Measurements from ENCODE around the gene NMRK1.

The NMRK1 gene

DNA sequence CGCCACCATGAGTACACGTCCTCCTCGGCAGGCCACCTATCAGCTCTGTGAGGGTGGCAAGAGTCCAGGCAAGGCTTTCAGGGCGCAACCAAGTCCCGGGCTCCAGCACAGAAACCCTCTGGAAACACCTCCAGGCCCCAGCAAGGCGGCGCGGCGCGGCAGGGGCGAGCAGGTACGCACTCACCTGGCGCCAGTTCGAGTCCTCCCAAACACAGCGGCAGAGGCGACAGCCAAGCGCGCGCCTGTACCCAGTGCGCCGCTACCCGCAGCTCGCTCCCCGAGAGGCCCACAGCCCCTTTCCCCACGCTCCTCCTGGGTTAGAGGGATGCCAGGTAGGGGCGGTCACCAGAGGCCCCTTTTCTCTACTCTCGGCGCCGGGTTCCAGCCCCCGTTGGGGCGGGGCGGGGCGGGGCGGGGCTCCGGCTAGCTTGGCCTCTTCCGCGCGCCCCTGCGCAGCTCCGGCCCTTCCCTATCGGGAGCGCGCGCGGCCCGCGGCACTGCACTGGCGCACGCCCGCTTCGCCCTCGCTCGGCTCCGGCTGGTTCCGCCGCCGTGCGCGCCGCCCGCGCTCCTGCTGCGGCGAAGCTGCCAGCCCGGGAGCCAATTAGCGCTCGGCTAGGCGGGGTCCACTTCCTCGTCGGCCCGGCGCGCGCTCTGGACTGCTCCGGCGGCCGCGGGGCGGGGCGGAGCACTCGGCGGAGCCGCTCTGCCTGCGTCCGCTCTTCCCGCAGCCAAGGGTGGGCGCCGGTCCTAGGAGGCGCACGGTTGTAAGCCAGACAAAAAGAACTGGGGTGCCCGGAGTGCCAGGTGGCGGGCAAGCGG is at the start of gene NMRK1, which contains the start of gene OSTF1:
Gene NMRK1, minus strand, starts transcription at position 332 of the 822 bp plus-strand sequence. CDS start 5,040 bp downstream, outside the sequence.
Gene OSTF1, plus strand, starts transcription at position 691 of the 822 bp plus-strand sequence. CDS start 179 bp downstream, outside the sequence.
- no peak for FAIRE-seq

DNA sequence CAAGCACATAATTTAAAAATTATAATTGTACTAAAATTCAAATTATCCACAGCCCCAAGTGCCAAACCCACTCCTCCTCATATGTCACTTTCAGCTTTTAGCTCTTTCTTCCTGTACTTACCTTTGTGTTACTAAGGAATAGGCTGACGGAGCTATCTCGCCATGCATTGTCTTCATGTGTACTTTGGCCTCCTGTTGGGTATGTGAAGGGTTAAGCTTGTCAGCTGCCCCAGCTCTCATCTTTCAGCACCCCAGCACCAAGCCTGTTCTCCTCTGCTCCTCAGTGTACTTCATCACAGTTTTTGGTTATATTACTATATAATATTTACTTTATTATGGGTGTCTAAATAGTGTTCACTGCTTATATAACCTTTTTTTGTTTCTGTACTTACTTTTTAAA is 46.5 kb upstream of the NMRK1 start:
- no peak for FAIRE-seq

DNA sequence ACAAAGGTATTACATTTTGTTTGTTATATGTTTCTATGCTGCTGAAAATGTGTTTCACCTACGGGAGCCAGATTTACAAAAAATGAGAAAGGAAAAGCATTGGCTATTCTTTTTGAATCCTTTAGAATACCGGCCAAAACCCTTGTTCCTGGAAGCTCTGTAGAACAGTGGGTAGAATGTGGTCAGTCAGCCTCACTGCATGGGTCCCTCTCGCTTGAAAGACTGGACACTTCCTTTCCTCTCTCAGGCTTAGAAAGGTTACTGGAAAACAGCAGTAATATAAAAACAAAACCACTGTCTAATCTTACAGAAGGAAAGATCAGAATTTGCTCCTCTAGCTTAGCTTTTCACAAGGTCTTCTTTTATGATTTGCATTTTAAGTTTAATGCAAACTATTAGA is 45.4 kb upstream of the NMRK1 start:
- FAIRE-seq: no peak

DNA sequence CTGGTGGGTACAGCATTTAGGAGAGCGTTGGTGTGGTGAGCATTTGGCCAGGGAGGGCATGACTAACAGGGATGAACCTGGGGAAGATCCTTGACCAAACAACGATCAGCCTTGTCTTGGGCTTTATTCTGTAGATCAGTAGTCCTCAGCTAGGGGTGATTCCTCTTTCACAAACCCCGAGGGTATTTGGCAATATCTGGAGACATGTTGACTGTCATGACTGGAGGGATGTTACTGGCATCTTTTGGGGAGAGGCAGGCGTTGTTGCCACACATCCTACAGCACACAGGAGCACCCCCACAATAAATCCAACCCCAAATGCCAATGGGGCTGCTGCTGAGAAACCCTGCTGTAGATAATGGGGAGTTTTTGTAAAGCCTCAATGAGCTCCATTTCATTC is 44.3 kb upstream of the NMRK1 start:
- no peak for FAIRE-seq

DNA sequence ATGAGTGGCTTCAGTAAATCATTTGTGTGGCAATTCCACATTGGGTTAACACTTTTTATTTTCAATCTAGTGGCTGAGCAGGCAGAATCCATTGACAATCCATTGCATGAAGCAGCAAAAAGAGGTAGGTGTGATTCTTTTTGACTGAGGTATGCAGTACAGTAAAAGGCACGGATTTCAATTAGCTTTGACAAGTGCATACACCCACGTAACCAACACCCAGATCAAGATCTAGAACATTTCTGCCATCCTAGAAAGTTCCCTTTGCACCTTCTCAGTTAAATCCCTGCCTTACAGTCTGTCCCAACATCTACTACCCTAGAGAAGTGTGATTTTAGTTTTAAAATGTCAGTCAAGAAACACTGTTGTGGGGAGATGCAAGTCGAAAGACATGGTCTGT is 43.7 kb upstream of the NMRK1 start:
- no peak for FAIRE-seq

DNA sequence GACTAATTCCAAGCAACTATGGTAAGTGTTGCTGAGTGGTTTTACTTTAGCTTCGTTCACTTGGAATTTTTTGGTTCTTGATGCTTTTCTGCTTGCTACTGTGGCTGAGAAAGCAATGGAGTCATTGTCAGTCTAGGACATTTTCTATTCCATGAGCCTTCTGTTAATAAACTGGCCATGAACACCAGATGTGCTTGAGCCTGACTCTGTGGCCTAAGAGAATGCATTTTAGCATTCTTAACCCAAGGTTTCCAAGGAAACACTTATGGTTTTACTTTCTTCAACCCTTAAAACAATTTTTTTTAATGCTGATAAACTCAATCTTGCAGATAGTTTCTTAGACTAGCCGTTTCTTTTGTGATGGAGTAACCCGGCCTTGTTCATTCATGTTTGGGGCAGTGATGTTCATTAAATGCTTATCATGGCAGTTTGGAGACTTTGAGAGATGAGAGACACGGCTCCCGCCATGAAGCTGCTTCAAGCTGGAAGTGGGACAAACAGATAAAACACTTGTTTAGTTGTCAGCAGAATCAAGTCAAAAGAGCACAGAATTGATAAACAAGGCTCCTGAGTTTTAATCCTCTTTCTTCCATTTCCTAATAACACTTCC is 42.8 kb upstream of the NMRK1 start:
- FAIRE-seq: no peak

DNA sequence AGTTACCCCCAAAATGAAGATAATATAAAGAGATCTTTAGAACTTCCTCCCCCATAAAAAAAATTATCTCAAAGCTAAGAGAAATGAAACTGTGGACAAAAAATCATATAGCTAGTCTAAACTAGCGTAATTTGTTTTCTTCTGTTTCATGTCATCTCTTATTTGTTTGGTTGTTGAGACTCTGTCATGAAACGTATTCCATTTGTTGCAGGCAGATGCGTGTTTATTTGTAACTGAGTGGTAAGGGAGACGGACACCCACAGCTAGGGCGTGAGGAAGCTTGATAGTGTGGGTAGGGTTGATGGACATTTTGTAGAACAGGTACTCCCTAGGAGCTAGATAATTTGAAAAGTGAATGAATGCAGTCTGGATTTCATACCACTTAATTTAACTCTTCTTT is 42.2 kb upstream of the NMRK1 start:
- no peak for FAIRE-seq

DNA sequence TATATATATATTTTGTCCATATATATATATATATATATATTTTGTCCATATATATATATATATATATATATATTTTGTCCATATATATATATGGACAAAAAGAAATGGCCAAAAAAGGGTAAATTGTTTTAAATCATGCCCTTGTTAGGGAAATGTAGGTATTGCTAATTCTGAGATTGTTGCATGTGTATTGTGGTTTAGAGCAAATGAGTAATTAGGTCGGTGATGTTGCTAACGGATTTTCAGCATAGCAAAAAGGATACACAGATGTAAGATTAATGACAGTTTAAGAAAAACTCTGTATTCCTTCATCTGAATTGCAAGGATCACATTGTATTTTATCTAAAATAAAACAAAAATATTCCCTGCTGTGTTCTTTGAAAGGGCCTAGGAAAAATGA is 40.6 kb upstream of the NMRK1 start:
- FAIRE-seq: no peak

DNA sequence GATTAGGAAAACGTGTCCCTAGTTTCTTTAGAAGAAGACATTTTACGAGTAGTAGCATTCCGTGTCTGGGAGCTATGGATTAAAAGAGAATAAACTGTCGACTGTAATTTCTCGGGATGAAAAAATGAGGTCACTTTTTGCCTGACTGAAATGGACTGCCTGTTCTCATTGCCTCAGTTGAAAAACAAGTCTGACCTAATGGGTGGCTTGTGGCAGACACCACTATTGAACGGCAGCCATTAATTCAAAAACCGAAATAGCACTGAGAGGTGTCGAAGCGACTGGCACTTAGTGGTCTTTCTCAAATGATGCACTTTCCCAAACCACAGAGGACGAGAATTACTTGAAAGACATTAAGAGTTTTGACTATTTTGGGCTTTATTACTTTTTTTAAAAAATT is 35.7 kb upstream of the NMRK1 start:
- no peak for FAIRE-seq

DNA sequence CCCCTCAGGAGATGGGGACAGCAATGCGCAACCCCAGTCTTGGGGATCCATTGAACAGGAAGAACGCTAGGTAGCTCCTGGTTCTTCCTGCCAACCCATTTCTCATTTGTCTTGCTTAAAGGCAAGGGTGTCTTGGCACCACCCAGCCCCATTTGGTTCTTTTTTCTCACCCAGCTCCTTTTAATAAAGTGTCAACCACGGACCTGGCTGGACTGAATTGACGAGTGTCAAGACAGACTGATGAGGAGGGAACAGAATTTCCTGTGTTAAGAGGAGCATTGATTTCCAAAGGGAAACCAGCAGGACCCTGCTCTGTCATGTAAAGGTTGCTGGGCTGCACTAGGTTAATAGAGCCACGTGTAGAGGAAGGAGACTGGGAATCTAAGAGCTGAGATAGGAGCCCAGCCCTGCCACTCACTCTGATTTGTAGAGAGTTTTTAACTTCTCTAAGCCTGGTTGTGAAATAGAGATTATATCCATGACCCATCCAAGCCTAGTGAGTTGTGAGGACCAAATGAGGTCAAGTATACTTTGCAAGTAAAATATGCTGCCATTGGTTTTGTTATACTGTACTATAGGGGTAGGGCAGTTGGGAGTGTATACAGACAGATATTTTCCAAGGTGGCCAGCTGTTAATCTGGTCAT is 34.1 kb upstream of the NMRK1 start:
- FAIRE-seq: no peak

DNA sequence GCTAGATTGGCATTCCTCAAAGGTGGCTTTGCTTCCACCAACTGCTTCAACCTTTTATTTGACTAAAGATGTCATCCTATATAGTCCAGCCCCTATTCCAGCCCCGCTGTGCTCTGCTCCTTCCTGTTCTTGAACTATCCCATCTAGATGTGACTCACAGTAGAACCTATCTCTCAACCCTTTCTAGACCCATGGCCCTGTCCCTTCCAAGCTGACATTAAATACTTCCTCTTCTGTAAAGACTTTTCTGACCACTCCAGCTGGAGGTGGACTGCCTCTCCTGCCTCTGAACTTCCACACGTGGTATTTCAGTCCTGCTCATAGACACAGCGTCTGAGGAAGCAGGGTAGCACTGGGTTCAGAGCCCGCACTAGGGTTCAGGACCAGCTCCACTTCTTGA is 32.7 kb upstream of the NMRK1 start:
- no peak for FAIRE-seq

DNA sequence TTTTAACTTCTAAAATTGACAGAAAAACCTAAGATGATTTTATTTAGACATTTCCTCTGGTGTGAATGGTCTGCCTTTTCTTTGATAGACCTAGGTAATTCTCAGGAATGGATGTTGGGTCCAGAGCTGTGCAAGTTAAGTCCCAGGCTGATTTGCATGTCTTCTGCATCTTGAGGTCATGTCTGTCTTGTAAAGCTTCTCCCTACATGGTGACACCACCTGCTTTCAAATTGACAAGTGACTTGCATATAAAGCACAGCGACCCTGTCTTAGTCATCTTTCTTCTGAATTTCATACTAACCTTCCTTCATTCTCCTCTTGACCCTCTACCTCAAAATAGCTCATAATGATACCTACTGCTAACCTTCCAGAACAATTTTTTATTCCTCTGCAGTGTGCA is 29.6 kb upstream of the NMRK1 start:
- FAIRE-seq: no peak

DNA sequence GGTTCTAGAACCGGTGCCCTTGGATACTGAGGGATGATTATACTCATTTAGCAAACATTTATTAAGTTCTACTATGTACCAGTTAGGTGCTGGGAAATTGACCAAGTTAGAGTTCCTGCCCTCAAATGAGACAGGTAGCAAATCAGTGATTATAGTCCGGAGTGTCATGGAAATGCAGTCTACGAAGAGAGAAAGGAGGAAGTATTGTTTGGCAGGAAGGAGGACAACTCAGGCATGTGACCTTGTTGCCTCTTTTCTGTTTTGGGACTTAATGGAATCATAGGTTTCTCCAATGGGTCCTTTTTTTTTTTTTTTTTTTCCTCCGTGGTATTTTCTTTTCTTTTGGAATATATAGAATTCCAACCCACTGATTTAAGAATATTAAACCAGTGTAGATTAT is 28.4 kb upstream of the NMRK1 start:
- no peak for FAIRE-seq

DNA sequence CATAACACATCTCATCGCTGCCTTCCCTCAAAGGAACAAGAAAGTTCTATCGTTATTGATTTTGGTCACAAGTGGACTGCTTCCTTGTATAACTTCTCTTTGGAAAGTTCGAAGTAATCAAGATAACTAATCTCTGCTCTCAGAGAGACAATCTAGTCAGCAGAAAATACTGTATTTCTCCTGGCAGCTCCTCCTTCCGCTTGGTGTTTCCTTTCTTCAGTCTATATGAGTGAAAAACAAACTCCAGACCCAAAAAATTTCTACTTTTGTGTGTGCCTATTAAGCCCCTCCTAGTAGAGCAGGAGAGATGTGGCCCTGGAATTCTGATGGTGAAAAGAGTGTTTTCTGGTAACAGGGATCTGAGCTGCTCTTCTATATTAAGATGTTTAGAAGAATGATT is 24.8 kb upstream of the NMRK1 start:
- no peak for FAIRE-seq

DNA sequence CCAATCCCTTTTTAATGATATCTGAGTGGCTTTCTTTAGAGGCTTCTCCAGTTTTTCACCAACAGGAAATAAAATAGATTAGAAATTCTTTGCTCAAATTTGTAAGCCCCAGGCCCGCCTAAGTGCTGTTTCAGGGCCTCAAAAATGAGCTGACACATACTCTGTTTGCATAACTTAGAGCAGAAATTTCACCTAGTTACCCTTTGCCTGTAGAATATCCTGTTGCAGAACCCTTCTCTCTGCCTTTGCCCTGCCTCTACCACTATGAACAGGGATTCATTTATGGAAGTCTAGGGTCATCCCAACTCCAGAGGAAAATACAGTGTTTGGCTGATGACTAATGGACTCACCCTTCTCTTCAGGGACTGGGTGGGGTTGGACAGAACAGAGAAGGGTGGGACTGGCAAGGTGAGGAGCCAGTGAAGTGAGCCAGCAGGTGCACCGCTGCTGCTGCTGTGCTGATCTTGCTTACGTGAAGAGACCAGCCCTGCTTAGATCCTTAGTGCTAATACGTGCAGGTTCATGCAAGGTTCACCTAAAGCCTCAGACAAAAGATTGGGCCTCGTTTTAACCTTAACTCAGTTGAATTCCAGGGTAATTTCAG is 23.2 kb upstream of the NMRK1 start:
- no peak for FAIRE-seq

DNA sequence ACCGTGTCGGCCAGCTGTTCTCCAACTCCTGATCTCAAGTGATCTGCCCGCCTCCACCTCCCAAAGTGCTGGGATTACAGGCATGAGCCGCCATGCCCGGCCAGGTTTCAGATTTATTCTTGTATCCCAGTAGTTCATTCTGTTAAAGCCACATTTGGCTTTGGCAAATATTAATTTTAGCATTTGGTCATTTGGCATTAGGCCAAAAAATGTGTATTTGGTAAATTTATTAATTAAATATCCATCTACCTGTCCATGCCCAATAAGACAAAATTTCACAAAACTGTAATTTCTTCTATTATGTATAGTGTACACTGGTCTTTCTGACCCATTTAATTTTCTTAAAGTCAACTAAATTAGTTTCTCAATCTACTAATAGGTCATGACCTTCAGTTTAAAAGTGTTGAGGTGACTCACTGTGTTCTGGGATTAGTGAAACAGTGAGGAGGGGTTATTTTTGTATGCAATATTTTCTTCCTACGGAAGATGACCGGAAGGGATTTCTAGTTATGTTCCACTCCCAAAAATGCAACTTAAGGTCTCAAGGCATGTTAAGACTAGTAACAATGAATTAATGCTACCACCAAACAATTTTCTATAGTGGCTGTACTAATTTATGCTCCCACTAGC is 21.4 kb upstream of the NMRK1 start:
- FAIRE-seq: no peak

DNA sequence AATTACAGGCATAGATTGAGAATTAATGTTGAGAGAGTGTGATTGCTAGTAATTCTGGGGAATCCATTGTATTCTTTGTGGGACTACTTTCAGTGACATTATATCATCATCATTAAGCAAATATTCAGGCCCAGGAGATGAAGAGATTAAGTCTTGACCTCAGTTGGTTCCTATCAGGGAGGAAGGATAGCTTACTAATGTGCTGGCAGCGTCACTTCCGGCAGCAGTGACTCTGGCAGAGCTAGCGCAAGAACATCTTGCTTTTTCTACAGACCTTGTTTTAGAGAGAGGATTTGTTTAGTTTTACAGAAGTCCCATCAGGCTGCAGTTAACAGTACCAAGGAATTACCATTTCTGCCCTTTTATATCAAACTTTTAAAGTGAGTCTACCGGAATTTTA is 20.6 kb upstream of the NMRK1 start:
- no peak for FAIRE-seq

DNA sequence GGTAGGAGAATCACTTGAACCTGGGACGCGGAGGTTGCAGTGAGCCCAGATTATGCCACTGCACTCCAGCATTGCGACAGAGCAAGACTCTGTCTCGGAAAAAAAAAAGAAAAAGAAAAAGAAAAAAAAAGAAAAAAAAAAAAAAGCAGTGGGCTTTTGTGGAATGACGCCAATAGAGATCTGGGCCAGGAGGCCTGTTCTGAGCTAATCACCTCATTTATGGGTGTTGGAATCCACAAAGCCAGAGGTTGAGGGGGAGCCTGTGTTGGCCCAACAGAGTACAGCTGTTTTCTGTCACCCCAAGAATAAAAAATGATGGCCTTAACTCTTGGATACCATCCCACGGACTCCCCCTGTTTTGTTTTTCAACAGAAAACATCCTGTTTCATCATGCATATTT is 18.9 kb upstream of the NMRK1 start:
- no peak for FAIRE-seq

DNA sequence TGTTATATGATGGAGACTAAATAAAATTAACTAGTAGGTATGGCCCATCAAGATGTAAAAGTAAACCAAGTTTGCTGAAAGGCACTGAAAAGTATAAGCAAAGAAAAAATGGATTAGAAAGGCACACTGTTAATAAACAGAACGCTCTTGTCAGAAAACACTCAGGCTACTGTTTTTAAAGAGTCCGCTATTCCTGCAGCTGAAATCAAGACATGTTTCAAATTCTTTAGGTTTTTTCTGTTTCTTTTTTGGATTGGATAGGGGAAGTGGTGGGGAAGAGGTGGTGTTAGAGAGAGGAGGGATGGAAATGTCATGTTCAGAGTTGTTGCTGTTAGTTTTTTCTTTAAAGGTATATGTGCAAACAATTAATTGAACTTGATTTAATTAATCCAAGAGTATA is 17.9 kb upstream of the NMRK1 start:
- FAIRE-seq: no peak

DNA sequence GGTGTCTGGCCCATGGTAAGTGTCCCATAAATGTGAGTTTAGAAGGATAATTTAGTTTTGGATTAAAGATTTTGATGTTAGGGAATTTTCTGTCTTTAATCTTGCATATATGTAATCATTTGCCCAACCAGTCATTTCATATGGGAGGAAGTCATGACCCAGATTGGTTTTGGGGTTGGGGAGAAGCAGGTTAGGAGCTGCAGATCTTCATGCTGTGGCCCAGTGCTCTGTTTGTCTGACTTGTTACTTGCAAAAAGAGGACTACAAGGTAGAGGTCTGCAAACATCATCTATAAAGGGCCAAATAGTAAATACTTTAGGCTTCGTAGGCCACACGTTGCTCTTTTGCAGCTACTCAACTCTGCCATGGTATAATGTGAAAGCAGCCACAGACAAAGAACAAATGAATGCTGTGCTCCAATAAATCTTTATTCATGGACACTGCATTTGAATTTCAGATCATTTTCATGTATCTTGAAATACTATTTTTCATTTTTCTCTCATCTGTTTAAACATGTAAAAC is 17.1 kb upstream of the NMRK1 start:
- FAIRE-seq: no peak

DNA sequence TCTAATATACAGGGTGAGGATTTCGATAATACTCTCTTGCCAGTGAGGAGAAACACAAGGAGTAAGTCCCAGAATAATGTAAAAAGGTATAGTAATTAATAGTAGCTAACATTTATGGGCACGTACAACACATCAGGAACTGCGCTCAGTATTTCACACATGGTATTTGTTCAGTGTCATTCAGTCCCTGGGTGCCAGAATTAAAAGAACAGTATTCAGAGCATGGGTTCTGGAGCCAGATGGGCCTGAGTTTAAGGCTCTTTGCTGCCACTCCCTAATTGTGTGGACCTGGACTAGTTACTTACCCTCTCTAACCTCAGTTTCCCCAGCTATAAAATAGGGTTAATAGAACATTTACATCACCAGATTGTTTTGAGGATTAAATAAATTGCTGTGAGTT is 16.7 kb upstream of the NMRK1 start:
- FAIRE-seq: no peak

DNA sequence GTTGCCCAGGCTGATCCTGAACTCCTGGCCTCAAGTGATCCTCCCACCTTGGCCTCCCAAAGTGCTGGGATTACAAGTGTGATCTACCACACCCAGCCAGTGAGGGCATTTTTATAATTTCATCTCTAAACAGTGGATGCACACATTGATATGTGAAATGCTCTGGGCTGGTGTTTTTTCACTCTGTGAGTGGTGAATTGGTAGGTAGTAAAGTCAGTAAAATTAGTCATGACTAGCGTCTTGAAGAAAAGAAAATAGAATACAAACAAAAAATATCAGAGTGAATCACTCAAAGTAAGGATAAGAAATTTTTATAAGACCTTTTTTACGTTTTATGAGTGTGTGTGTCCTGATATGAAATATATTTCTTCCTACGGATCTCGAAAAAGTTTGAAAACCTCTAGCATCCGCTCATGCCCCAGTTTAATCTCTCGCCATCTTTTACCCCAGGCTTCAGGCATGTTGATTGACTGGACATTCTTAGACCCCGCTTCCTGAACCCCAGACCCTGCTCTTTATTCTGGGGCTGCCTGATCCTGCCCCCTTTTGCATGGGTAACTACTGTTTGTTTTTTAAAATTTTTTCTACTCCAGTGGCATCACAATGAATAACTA is 14.3 kb upstream of the NMRK1 start:
- no peak for FAIRE-seq

Measured in islet of Langerhans (tissue), 1 donor.